Measurements from ENCODE around the gene STK16.

The STK16 gene

DNA sequence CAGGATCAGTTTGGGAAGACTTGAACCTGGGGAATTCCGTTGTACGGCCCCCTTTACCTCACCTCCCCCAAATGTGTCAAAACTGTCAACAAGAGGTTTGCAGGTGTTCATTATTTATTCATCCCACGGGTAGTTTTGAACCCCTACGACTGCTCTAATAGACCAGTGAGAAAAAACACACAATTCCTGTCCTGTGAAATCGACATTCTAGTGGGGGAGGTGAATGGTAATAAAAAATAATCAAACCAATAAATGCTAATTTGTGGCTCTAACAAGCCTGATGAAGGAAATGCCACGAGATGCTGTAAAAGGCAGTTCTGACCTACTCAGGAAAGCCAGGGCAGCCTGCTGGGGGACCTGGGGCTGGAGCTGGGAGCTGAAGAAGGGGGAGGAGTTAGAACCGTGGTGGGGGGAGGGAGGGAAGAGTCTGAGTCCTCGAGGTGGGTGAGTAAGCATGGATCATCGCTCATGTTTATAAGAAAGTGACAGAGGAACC lies 33.4 kb downstream of the STK16 start:
- in situ Hi-C loops (cut with HindIII; ENCODE audit: low sequenced_read_pairs) = no loop called here
- DNase-seq (ENCODE audit: low read depth, low spot score) = no peak
- H3K4me3 ChIP-seq (ENCODE audit: low read depth, low read length) = peak overlapping the region; percentile 19
- TF ChIP-seq, protein P1, sequence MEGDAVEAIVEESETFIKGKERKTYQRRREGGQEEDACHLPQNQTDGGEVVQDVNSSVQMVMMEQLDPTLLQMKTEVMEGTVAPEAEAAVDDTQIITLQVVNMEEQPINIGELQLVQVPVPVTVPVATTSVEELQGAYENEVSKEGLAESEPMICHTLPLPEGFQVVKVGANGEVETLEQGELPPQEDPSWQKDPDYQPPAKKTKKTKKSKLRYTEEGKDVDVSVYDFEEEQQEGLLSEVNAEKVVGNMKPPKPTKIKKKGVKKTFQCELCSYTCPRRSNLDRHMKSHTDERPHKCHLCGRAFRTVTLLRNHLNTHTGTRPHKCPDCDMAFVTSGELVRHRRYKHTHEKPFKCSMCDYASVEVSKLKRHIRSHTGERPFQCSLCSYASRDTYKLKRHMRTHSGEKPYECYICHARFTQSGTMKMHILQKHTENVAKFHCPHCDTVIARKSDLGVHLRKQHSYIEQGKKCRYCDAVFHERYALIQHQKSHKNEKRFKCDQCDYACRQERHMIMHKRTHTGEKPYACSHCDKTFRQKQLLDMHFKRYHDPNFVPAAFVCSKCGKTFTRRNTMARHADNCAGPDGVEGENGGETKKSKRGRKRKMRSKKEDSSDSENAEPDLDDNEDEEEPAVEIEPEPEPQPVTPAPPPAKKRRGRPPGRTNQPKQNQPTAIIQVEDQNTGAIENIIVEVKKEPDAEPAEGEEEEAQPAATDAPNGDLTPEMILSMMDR (IDR thresholded peaks at IDR 0.05; ENCODE audit: low read depth, low read length) = no peak

DNA sequence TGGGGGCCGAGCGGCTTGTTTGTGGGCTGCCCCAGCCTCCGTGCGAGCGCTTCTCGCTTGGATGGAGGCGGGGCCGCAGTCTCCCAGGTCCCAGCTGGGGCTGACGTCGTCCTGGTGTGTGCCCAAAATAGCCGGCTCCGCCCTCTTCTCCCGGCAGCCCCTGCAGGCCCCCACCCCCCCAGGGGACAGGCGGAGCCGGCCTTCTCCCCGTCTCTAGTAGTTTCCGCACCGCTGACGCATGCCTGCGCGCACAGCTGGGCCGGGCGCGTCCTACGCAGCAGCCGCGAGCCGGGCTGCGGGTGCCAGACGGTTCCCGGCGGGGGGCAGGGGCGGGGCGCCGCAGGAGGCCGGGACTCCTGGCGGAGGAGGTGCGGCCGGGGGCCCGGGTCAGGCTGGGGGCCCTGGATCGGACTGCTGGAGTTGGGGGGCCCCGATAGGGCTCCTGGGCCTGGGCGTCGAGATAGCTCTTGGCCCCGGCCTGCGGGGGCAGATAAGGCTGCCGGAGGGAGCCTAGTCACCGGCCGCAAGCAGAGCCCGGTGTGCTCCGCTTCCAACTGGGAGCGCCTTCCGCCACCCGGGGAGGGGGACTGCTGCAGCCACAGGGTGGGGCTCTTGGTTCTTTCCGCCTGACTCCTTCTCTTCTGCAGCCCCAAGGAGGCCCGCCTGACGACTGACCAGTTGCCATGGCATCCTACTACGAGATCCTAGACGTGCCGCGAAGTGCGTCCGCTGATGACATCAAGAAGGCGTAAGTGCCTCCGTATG lies 34.1 kb downstream of the STK16 start, which contains the start of gene DNAJB2:
Gene DNAJB2, plus strand, starts transcription at position 216 of the 765 bp plus-strand sequence. Its CDS starts 468 bp downstream, at position 684.
- H3K4me3 ChIP-seq (ENCODE audit: low read depth, low read length) = peak within 1 kb of the TSS; percentile 63
- DNase-seq (ENCODE audit: low read depth, low spot score) = peak; percentile 99
- in situ Hi-C loops (cut with HindIII; ENCODE audit: low sequenced_read_pairs) = no loop called here
- TF ChIP-seq, protein P1 (IDR thresholded peaks at IDR 0.05; ENCODE audit: low read depth, low read length) = peak; percentile 27

DNA sequence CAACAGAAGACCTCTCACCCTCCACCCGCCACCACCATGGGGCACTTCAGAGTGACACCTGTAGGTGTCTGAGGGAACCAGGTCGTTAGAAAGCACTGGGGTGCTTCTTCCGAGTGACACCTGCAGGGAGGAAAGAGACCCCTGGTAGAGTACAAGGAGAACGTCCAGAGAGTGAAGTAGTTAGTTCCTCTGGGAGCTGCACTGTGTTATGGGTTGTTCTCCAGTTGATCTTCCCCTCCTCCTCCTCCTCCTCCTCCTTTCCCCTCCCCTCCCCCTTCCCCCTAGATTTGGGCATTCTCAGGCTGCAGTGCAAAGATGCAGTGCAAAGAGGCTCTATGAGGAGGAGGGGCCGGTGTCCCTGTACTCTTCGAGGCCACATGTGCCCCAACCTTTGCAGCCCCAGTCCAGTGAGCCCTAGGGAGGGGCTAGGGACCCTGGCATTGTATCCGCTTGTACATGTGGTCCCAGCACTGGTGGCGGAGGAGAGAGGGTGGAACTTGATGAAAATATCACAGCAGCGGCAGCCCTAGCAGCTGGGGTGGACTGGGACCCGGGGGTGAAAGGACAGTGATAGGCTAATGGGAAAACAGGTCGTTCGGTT lies 34.7 kb downstream of the STK16 start:
- in situ Hi-C loops (cut with HindIII; ENCODE audit: low sequenced_read_pairs) = no loop called here
- no peak for DNase-seq (ENCODE audit: low read depth, low spot score)
- H3K4me3 ChIP-seq (ENCODE audit: low read depth, low read length) = peak overlapping the region; percentile 63
- TF ChIP-seq, protein P1 (IDR thresholded peaks at IDR 0.05; ENCODE audit: low read depth, low read length) = no peak

DNA sequence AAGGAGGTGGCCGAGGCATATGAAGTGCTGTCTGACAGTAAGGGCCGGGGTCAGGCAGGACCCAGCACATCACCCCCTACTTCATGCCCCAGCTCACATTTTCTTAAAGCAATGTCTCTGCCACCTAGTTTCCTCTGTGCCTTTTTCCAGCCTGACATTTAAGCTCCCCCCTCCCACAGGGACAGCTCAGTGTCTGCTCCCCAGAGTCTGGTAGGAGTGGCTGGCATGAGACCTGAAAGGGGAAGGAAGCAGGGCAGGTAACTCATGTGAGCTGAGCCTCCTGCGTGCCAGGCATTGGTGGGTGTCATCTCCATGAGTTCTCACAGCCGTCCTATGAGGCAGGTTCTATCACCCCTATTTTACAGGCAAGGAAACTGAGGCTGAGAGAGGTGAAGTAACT lies 35.4 kb downstream of the STK16 start:
- DNase-seq (ENCODE audit: low read depth, low spot score) = no peak
- no peak overlapping the region for H3K4me3 ChIP-seq (ENCODE audit: low read depth, low read length)
- in situ Hi-C loops (cut with HindIII; ENCODE audit: low sequenced_read_pairs) = no loop called here
- TF ChIP-seq, protein P1 (IDR thresholded peaks at IDR 0.05; ENCODE audit: low read depth, low read length) = no peak

DNA sequence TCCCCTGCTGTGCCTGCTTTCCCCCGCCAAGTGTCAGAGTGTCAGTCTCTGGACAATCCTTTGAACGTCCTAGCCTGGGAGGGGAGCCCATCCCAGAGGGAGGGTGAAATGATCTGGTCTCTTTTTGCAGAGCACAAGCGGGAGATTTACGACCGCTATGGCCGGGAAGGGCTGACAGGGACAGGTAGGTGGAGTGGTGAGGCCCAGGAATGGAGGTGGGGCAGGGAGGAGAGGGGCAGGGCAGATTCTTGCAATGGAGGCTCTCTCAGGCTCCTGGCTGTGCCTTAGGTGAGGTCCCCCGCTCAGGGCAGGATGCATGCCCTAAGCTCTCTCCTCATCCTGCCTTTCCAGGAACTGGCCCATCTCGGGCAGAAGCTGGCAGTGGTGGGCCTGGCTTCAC lies 36.3 kb downstream of the STK16 start:
- H3K4me3 ChIP-seq (ENCODE audit: low read depth, low read length) = no peak overlapping the region
- TF ChIP-seq, protein P1 (IDR thresholded peaks at IDR 0.05; ENCODE audit: low read depth, low read length) = no peak
- no peak for DNase-seq (ENCODE audit: low read depth, low spot score)
- in situ Hi-C loops (cut with HindIII; ENCODE audit: low sequenced_read_pairs) = no loop called here

DNA sequence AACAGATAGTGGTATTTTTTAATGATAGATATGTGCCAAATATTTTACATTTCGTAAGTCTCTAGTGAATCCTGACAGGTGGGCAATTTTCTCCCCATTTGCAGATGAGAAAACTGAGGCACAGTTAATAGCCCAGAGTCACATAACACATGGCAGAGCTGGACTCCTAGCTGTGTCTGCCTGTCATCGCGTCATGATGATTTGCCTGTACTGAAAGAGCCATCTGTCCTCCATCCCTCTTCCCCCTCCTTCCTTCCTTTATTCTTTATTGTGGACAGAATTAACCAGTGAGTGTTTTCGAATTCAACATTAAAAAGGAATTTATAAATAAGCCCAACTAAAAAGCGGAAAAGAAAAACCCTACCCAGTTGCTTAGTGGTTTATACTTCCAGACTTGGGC lies 37.1 kb downstream of the STK16 start:
- H3K4me3 ChIP-seq (ENCODE audit: low read depth, low read length) = no peak overlapping the region
- TF ChIP-seq, protein P1 (IDR thresholded peaks at IDR 0.05; ENCODE audit: low read depth, low read length) = no peak
- DNase-seq (ENCODE audit: low read depth, low spot score) = no peak
- in situ Hi-C loops (cut with HindIII; ENCODE audit: low sequenced_read_pairs) = no loop called here

Measured in astrocyte of the spinal cord (primary cell).